ENCODE results near the gene EIF2D. TPM values are rescaled to one million over a fixed set of nuclear protein-coding genes. Genes with fewer than 3 reads are reported as not detected.

EIF2D gene, protein sequence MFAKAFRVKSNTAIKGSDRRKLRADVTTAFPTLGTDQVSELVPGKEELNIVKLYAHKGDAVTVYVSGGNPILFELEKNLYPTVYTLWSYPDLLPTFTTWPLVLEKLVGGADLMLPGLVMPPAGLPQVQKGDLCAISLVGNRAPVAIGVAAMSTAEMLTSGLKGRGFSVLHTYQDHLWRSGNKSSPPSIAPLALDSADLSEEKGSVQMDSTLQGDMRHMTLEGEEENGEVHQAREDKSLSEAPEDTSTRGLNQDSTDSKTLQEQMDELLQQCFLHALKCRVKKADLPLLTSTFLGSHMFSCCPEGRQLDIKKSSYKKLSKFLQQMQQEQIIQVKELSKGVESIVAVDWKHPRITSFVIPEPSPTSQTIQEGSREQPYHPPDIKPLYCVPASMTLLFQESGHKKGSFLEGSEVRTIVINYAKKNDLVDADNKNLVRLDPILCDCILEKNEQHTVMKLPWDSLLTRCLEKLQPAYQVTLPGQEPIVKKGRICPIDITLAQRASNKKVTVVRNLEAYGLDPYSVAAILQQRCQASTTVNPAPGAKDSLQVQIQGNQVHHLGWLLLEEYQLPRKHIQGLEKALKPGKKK
- 10 to 100 TPM; 31.8 to 34.6 (median 32.7) TPM for total RNA-seq
- 45.8 TPM for total RNA-seq (2013)

GRCh38 chr1:206612129-206612876, at the start of gene EIF2D:
Gene EIF2D (minus strand): TSS chr1:206612465. CDS start chr1:206612342, 123 bp downstream.
- H3K27me3 Mint-ChIP-seq (ENCODE audit: low read depth in 2 of 2) = no peaks in the 10 kb centered on the region
- no peaks in the 10 kb centered on the region for H3K9me3 ChIP-seq (ENCODE audit: control insufficient read depth, insufficient read depth, low read length)
- intact Hi-C loops (cut with micrococcal nuclease) = no loop called here

DNA sequence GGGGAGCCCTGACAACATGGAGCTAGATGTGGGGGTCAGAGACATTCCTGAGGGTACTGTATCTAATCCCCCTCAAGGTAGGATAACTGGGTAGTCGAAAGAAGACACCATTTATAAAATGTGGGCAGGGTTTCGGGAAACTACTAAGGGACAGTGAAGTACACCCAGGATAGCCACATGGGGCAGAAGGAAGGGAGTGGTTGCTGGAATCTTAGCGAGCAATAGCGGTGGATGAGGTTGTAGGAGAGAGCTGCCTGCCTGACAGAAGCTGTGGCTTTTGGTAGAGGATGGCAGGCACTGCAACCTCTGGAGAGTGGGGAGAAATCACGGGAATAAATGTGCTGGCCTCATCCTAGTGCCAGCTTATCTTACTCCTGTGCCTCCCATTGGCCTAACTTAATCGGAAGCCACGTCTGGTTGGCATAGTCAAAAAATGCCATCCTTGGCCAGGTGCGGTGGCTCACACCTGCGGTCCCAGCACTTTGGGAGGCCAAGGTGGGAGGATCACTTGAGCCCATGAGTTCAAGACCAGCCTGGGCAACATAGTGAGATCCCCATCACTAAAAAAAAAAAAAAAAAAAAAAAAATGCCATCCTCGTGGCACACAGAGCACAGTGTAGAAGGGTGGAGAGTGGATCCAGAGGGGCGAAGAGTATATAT, 49.0 kb upstream of the EIF2D start:
- H3K27ac Mint-ChIP-seq = no peak overlapping the region
- no peaks in the 10 kb centered on the region for H3K9me3 Mint-ChIP-seq
- Histone ChIP-seq H3K27me3 (ENCODE audit: control insufficient read depth, insufficient read depth, low read length) (peaks cover 8% of the 10 kb centered on the region), H3K9me3 (ENCODE audit: control insufficient read depth, insufficient read depth, low read length) (no peaks in the 10 kb centered on the region), H3K36me3 (ENCODE audit: control insufficient read depth, insufficient read depth, low read length) (no peaks in the 10 kb centered on the region), H3K27ac (ENCODE audit: low read length) (no peak overlapping the region), H3K4me1 (ENCODE audit: control insufficient read depth, insufficient read depth, low read length) (peaks cover 20% of the 10 kb centered on the region), H3K4me3 (ENCODE audit: low read length) (no peak overlapping the region)
- no peak overlapping the region for H3K4me3 Mint-ChIP-seq
- no peaks in the 10 kb centered on the region for H3K36me3 Mint-ChIP-seq
- no peak for TF ChIP-seq CTCF (IDR thresholded peaks at IDR 0.05)
- ATAC-seq (no peak), DNase-seq (no peak)
- intact Hi-C loops (cut with micrococcal nuclease) = loop anchor here (10.0 kb wide), 1 partner anchor 56 kb away; no protein-coding TSS in a partner anchor
- peaks cover 16 to 18% of the 10 kb centered on the region in 2 donors for H3K4me1 Mint-ChIP-seq
- peaks cover 22 to 39% of the 10 kb centered on the region in 2 donors for H3K27me3 Mint-ChIP-seq (ENCODE audit: low read depth in 2 of 2)
- 90% methylated on average over 10 of the region's 11 CpGs for WGBS (ENCODE audit: insufficient coverage)

More at GRCh38 chr1:206612129-206612876, at the start of gene EIF2D:
- Mint-ChIP-seq H3K9me3 (no peaks in the 10 kb centered on the region), H3K4me3 (peak within 1 kb of the TSS; percentile 93), H3K4me1 (peaks cover 16 to 19% of the 10 kb centered on the region in 2 donors), H3K27ac (peak within 1 kb of the TSS; percentile 90 to 96), H3K36me3 (no peaks in the 10 kb centered on the region)
- Histone ChIP-seq H3K36me3 (ENCODE audit: control insufficient read depth, insufficient read depth, low read length) (peaks cover 10% of the 10 kb centered on the region), H3K27me3 (ENCODE audit: control insufficient read depth, insufficient read depth, low read length) (no peaks in the 10 kb centered on the region), H3K4me3 (ENCODE audit: low read length) (peak within 1 kb of the TSS; percentile 73), H3K4me1 (ENCODE audit: control insufficient read depth, insufficient read depth, low read length) (peaks cover 10% of the 10 kb centered on the region), H3K27ac (ENCODE audit: low read length) (peak within 1 kb of the TSS; percentile 71)
- peak; percentile 93 for TF ChIP-seq CTCF (IDR thresholded peaks at IDR 0.05)
- ATAC-seq = peak; percentile 99 to 100 (median 99)
- 10% methylated on average over 48 of the region's 48 CpGs for WGBS (ENCODE audit: insufficient coverage)
- peak; percentile 95 to 97 for DNase-seq

DNA sequence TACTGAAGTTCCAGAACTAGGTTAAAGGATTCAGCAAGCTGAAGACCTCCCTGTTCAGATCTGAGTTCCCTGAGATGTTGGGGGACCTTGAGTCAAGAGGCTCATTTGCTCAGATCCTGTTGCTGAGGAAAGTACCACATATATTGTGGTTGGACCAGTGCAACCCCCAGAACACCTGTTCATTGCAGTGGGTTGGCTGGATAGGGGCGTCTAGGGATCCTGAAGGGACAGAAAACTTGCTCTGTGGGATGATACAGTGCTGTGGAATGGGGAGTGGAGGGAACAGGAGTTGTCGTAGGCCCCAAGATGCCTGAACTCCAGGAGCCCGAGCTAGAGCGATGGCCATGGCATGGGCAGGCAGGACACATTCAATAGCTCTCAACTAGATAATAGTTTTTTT, 47.9 kb upstream of the EIF2D start:
- no peaks in the 10 kb centered on the region for H3K9me3 Mint-ChIP-seq
- H3K4me3 Mint-ChIP-seq = no peak overlapping the region
- Histone ChIP-seq H3K9me3 (ENCODE audit: control insufficient read depth, insufficient read depth, low read length) (no peaks in the 10 kb centered on the region), H3K36me3 (ENCODE audit: control insufficient read depth, insufficient read depth, low read length) (no peaks in the 10 kb centered on the region), H3K4me1 (ENCODE audit: control insufficient read depth, insufficient read depth, low read length) (peaks cover 20% of the 10 kb centered on the region), H3K27ac (ENCODE audit: low read length) (no peak overlapping the region), H3K4me3 (ENCODE audit: low read length) (no peak overlapping the region), H3K27me3 (ENCODE audit: control insufficient read depth, insufficient read depth, low read length) (peaks cover 8% of the 10 kb centered on the region)
- TF ChIP-seq CTCF (IDR thresholded peaks at IDR 0.05) = no peak
- H3K4me1 Mint-ChIP-seq = peaks cover 16 to 18% of the 10 kb centered on the region in 2 donors
- H3K36me3 Mint-ChIP-seq = no peaks in the 10 kb centered on the region
- DNase-seq (no peak), ATAC-seq (no peak)
- 78% methylated on average over 3 of the region's 4 CpGs for WGBS (ENCODE audit: insufficient coverage)
- H3K27me3 Mint-ChIP-seq (ENCODE audit: low read depth in 2 of 2) = peaks cover 22 to 39% of the 10 kb centered on the region in 2 donors
- no peak overlapping the region for H3K27ac Mint-ChIP-seq
- intact Hi-C loops (cut with micrococcal nuclease) = loop anchor here (10.0 kb wide), 1 partner anchor 55 kb away; no protein-coding TSS in a partner anchor
